CD4-positive, alpha-beta T cell treated with Interferon gamma for 1 hour (primary cell): ENCODE data around the gene TDRD1.

Experiments
- DNase-seq: peaks from one replicate; pipeline ENCODE4 v3.0.0-alpha.2; 2020

The TDRD1 gene

GRCh38 chr10:114179747-114180146 lies 594 bp downstream of the TDRD1 start:
- DNase-seq: no peak

- no peak for DNase-seq
Measured at GRCh38 chr10:114180937-114181336, 1.8 kb downstream of the TDRD1 start.

- DNase-seq: no peak
Measured at GRCh38 chr10:114181971-114182370, 2.8 kb downstream of the TDRD1 start.

GRCh38 chr10:114183563-114183962 lies 4.4 kb downstream of the TDRD1 start:
- no peak for DNase-seq

GRCh38 chr10:114184276-114184675 lies 5.1 kb downstream of the TDRD1 start:
- no peak for DNase-seq

GRCh38 chr10:114188001-114188400 lies 8.8 kb downstream of the TDRD1 start:
- DNase-seq: no peak

- DNase-seq: no peak
Measured at GRCh38 chr10:114188900-114189299, 9.7 kb downstream of the TDRD1 start.

- DNase-seq: no peak
Measured at GRCh38 chr10:114189700-114190099, 10.5 kb downstream of the TDRD1 start.

GRCh38 chr10:114195079-114195478 lies 15.9 kb downstream of the TDRD1 start:
- DNase-seq: no peak

- no peak for DNase-seq
Measured at GRCh38 chr10:114199239-114199638, 20.1 kb downstream of the TDRD1 start.

GRCh38 chr10:114202812-114203211 lies 23.7 kb downstream of the TDRD1 start:
- no peak for DNase-seq

- no peak for DNase-seq
Measured at GRCh38 chr10:114206902-114207301, 27.7 kb downstream of the TDRD1 start.

GRCh38 chr10:114207349-114207748 lies 28.2 kb downstream of the TDRD1 start:
- no peak for DNase-seq

GRCh38 chr10:114208351-114208750 lies 29.2 kb downstream of the TDRD1 start:
- no peak for DNase-seq

GRCh38 chr10:114212153-114212552 lies 33.0 kb downstream of the TDRD1 start:
- no peak for DNase-seq

GRCh38 chr10:114215033-114215432 lies 35.9 kb downstream of the TDRD1 start:
- DNase-seq: no peak

GRCh38 chr10:114220281-114220680 lies 41.1 kb downstream of the TDRD1 start:
- no peak for DNase-seq

- DNase-seq: no peak
Measured at GRCh38 chr10:114221235-114221634, 42.1 kb downstream of the TDRD1 start.

GRCh38 chr10:114223066-114223465 lies 43.9 kb downstream of the TDRD1 start:
- no peak for DNase-seq

- DNase-seq: no peak
Measured at GRCh38 chr10:114228156-114228555, 49.0 kb downstream of the TDRD1 start.

GRCh38 chr10:114232561-114233176 lies 53.5 kb downstream of the TDRD1 start:
- no peak for DNase-seq

GRCh38 chr10:114233482-114233881 lies 54.3 kb downstream of the TDRD1 start:
- no peak for DNase-seq

GRCh38 chr10:114234132-114234531 lies 55.0 kb downstream of the TDRD1 start:
- no peak for DNase-seq

- peak; percentile 3 for DNase-seq
Measured at GRCh38 chr10:114239117-114239993, 60.2 kb downstream of the TDRD1 start, which contains the start of gene VWA2. VWA2 (plus strand) TSS chr10:114239254; CDS start chr10:114248714, 9,460 bp downstream.
